ENCODE measurements around the gene DSEL.

DNA sequence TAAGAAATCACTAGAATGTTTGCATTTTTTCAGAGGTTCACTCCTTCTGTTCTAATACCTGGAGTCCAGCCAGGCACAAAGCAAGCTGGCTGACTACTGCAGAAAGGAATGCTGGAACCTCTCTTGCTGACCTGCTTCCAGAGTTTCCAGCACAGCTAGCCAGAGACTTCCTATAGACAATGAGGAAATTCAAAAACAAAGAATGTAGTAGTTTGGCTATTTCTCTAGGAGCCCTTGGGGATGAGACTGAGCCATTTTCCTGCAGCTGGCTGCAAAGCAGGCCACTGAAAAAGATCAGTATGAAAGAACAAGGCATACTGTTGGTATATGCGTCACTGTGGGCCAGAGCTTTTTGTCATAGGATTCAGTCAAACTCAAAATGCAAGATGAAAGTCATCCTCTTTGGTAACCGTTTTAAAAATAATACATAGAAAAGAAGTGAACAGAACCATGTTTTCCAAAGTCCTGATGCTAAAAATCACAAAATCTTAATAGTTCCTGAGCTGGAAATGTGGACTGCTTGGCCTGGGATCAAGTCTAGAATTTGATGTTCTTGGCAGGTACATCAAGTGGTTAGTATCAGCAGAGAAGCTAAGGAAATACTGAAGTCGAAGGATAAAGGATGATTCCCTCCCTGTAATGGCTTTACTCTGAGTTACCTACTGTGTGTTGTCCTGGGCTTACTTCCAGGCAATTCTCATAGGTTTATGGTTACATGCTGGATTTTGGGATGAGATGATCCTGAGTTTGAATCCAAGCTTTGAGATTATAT, 9.0 kb upstream of the DSEL start:
- TF ChIP-seq CTCF (conservative IDR thresholded peaks at IDR 0.05; ENCODE audit: low read depth, low read length) (no peak), RCOR1 (IDR thresholded peaks at IDR 0.05; ENCODE audit: insufficient replicate concordance, low read length) (peak; percentile 28), POLR2A (IDR thresholded peaks at IDR 0.05; ENCODE audit: low read depth, low read length) (no peak), MAFK (IDR thresholded peaks at IDR 0.05; ENCODE audit: low read depth, low read length) (peak; percentile 2; the same call in 1 of the 2 replicates), BHLHE40 (IDR thresholded peaks at IDR 0.05; ENCODE audit: low read depth, low read length) (no peak), CEBPB (IDR thresholded peaks at IDR 0.05; ENCODE audit: low read depth, low read length) (peak; percentile 57; the same call in 1 of the 2 replicates), USF2 (IDR thresholded peaks at IDR 0.05; ENCODE audit: low read depth, low read length) (no peak)
- TF ChIP-seq, protein P1, sequence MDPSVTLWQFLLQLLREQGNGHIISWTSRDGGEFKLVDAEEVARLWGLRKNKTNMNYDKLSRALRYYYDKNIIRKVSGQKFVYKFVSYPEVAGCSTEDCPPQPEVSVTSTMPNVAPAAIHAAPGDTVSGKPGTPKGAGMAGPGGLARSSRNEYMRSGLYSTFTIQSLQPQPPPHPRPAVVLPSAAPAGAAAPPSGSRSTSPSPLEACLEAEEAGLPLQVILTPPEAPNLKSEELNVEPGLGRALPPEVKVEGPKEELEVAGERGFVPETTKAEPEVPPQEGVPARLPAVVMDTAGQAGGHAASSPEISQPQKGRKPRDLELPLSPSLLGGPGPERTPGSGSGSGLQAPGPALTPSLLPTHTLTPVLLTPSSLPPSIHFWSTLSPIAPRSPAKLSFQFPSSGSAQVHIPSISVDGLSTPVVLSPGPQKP (IDR thresholded peaks at IDR 0.05; ENCODE audit: borderline replicate concordance, low read depth, low read length) = no peak

Data from IMR-90 (cell line).